H4 (cell line): ENCODE measurements around the gene CASP8AP2. TPM values are rescaled to one million over a fixed set of nuclear protein-coding genes. Genes with fewer than 3 reads are reported as not detected.
"Not testable (repeated sequence)": the region's sequence is repeated elsewhere in the genome, so short reads cannot be mapped to it uniquely, and the experiment has no call there.

Experiments
- DNase-seq: peaks from one replicate; pipeline ENCODE4 v3.0.0-alpha.2; 2015; ENCODE audit warnings: low spot score
- total RNA-seq: library from RNA; depleted of rRNA; stranded (reverse); fragments of >200 nt; shearing (Covaris generic); gene quantifications from 2 replicates; pipeline ENCODE4 v1.2.3, GENCODE V29; 2014

CASP8AP2 gene
- total RNA-seq, 1 experiment from 2014 or later: 5.1 TPM

DNA sequence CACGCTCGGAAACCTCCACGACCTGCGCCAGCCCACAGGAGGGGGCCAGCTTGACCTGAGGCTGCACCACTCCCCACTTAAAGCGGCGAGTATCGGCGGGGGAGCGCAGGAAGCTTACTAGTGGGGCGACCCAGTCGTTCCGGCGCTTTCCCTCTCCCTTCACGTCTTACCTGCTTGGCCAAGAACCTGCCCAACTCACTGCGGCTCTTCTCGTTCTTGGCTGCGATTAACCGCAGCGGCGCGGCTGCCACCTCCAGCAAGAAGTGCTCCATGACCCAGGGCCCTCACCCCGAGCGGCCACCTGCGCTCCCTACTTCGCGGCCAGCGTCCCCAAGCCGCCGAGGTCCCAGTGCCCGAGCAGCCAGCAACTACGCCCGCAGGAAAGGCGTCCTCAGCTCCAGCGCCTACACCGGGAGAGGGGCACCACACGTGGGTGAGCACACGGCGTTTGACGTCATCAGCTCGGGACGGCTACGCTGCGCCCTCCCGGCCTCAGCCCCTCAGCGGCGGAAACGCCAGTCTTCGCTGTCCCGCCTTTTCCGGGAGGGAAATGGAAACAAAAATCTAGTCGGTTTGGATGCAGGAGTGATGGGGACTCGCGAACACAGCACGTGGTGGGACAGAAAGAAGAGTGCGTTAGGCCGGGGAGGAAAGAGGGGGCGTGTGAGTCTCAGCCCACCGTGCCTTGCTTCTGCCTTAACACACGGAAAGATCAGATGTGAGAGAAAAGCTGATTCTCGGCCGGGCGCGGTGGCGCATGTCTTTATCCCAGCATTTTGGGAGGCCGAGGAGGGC is 10.1 kb upstream of the CASP8AP2 start, which contains the start of gene MDN1:
Gene MDN1, minus strand, starts transcription at position 459 of the 795 bp plus-strand sequence. Its CDS starts 187 bp downstream, at position 272.
- peak; percentile 90 for DNase-seq

DNA sequence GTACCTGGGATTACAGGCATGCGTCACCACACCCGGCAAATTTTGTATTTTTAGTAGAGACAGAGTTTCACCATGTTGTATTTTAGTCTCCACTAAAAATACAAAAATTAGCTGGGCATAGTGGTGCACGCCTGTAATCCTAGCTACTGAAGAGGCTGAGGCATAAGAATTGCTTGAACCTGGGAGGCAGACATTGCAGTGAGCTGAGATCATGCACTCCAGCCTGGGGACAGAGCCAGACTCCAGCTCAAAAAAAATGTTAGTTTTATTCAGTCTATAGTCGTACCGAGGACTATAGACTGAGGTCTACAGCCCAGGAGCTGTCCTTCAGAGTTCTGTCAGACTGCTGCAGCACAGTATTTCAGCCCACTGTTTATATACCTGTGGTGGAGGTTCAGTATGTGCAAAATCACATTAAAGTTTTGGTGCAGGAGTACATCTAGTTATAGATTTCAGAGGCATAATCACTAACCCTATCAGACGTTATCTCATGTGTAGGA is 3.6 kb upstream of the CASP8AP2 start:
- no peak for DNase-seq

- DNase-seq: not testable (repeated sequence)
These were observed 1.1 kb upstream of the CASP8AP2 start for GRCh38 chr6:89828475-89828987.

- no peak for DNase-seq
These were observed 650 bp upstream of the CASP8AP2 start for GRCh38 chr6:89828988-89829471.

GRCh38 chr6:89830170-89830809 is 610 bp downstream of the CASP8AP2 start:
- no peak for DNase-seq

DNA sequence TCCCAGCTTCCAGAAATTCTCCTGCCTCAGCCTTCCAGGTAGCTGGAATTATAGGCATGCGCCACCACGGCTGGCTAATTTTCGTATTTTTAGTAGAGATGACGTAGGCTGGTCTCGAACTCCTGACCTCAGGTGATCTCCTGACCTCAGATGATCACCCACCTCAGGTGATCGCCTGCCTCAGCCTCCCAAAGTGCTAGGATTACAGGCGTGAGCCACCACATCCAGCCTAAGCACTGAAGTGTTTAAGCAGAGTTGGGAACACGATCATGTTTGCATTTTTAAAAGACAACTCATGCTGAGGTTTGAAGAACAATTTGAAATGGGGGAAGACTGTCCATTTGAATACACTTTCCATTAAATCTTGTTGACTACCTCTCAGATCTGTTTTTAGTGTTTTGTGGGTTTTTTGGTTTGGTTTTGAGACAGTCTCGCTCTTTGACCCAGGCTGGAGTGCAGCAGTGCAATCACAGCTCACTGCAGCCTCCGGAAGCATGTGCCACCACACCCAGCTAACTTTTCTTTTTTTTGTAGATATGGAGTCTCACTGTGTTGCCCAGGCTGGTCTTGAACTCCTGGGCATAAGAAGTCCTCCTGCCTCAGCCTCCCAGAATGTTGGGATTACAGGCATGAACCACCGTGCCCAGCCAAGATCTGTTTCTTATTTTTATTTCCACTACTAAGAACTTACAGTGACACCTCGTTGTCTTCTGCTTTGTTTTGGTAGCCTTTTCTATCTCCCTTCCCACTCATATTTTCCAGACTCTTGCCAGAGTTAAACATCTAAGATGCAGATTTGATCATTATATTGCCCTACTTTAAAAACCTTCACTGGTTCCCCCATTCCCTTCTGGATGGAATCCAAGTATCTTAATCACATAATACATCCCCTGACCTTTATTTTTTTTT is 5.5 kb downstream of the CASP8AP2 start:
- no peak for DNase-seq

DNA sequence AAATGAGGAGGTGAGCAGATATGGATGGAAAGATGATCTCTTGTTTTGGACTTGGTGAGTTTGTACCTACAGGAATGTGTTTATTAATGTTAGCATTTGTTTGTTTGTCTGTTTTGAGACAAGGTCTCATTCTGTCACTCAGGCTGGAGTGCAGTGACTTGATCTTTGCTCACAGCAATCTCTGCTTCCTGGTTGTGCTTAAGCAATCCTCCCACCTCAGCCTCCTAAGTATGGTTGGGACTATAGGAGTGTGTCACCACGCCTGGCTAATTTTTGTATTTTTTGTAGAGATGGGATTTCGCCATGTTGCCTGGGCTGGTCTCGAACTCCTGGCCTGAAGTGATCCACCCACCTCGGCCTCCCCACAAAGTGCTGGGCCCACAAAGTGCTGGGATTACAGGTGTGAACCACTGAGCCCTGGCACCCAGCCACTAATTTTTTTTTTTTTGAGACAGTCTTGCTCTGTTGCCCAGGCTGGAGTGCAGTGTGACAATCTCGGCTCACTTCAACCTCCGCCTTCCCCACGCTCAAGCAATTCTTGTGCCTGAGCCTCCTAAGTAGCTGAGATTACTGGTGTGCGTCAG is 7.1 kb downstream of the CASP8AP2 start:
- DNase-seq: no peak

GRCh38 chr6:89840538-89840937 is 10.9 kb downstream of the CASP8AP2 start:
- DNase-seq: no peak

- DNase-seq: no peak
These were observed 12.5 kb downstream of the CASP8AP2 start for GRCh38 chr6:89842228-89842627.

DNA sequence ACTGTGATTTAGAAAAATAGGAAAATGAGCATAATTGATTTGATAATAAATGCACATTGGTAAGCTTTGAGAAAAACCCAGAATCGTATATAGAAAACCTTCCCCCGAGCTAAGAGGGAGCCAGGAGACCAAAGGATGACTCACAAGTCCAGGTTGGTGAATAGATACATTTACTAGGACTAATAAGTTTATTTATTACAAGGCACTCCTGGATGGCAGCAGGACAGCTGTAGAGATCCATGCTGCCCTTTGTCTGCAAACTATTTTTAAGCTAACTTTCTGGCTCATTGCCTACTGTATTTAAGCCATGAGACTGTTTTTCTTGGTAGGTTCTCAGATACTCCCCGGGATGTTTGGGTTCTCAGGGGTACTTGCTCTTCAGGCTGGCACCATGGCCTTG is 13.4 kb downstream of the CASP8AP2 start:
- no peak for DNase-seq

- not testable (repeated sequence) for DNase-seq
These were observed 17.8 kb downstream of the CASP8AP2 start for GRCh38 chr6:89847513-89847912.

DNA sequence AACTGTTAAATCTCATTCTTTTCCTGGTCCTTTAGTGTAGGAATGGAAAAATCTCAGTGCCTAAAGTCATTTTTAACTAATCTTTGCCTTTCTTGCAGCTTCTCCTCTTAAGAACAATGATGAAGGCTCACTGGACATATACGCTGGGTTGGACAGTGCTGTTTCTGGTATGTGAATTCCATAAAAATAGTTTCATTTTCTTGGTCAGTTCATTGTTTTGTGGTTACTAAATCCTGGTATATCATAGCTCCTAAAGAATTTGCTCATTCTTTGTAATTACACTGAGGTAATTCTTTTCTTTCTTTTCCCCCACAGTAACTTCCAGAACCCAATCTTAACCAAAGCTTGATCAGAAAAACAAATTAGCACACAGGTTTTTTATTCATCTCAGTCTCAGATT is 23.4 kb downstream of the CASP8AP2 start:
- DNase-seq: no peak

GRCh38 chr6:89858041-89858440 is 28.4 kb downstream of the CASP8AP2 start:
- DNase-seq: no peak

- DNase-seq: no peak
These were observed 30.1 kb downstream of the CASP8AP2 start for GRCh38 chr6:89859744-89860143.

GRCh38 chr6:89862273-89862672 is 32.6 kb downstream of the CASP8AP2 start:
- DNase-seq: no peak

GRCh38 chr6:89862698-89863097 is 33.0 kb downstream of the CASP8AP2 start:
- no peak for DNase-seq

DNA sequence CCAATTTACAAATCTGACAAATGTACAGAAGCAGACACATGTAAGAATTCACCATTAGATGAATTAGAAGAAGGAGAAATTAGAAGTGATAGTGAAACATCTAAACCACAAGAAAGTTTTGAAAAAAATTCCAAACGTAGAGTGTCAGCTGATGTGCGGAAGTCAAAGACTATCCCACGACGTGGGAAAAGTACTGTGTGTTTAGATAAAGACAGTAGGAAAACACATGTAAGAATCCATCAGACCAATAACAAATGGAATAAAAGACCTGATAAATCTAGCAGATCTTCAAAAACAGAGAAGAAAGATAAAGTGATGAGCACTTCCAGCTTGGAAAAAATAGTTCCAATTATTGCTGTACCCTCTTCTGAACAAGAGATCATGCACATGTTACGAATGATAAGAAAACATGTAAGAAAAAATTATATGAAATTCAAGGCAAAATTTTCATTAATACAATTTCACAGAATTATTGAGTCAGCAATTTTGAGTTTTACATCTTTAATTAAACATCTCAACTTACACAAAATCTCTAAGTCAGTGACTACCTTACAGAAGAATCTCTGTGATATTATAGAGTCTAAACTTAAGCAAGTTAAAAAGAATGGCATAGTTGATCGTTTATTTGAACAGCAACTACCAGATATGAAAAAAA is 36.5 kb downstream of the CASP8AP2 start:
- DNase-seq: no peak

DNA sequence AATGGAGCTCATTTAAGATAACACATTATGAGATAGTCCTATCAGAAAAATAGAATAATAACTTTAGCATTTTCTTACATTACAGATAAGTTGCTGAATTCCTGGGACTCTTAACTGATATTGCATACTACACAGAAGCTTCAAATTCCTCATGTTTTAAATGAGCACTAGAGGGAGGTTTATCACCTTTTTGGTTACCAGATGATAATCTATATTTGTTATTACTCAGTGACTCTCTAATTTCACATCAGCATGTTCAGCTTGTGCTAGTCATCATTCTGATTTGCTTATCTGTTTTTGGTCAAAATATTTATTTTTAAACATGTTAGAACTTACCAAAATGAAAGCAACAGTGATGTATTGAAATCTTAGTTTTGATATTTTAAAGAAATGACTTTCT is 44.0 kb downstream of the CASP8AP2 start:
- DNase-seq: no peak

DNA sequence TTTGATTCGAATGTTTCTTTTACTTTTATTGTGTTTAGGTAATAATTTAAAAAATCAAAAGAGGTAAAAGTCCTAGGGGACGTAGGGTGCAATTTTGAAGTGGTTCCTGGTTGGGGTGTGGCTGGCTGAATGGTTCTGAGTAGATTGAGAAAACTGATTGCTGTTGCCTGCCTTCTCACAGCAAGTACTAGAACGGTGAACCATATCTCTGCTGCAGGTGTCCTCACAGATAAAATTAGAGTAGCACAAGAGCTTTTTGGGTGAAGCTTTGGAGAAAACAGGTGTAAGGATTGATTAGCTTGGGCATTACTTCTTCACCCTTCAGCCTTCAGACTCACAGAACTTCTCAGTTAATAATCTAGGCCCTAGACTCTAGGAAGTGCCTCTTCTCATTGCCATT is 44.8 kb downstream of the CASP8AP2 start:
- no peak for DNase-seq

DNA sequence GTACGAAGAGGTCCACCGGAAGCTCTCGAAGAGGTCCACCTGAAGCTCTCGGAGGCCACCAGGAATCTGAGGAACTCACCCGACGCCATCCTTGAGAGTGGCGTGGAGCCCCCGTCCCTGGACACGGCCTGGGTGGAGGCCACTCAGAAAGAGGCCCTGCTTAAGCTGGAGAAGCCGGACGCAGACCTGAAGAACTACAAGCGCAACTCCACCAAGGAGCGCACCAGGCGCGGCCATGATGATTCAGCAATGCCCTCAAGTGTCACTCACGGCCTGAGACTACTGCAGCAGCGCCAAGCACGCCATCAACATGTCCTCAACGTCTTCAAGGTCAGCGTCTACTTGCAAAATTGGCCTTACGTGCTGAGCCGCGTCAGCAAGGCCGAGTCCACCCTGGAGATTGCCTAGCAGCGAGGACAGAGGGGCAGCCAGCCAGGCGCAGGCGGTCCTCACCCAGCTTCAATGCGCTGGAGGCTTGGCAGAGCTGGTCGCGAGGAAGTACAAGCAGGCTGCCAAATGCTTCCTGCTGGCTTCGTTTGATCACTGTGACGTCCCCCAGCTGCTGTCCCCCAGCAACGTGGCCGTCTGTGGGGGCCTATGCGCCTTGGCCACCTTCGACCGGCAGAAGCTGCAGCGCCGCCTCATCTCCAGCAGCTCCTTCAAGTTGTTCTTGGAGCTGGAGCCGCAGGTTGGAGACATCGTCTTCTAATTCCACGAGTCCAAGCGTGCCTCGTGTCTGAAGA is 56.9 kb downstream of the CASP8AP2 start:
- no peak for DNase-seq
